Measurements from ENCODE around the gene IFT122.

DNA sequence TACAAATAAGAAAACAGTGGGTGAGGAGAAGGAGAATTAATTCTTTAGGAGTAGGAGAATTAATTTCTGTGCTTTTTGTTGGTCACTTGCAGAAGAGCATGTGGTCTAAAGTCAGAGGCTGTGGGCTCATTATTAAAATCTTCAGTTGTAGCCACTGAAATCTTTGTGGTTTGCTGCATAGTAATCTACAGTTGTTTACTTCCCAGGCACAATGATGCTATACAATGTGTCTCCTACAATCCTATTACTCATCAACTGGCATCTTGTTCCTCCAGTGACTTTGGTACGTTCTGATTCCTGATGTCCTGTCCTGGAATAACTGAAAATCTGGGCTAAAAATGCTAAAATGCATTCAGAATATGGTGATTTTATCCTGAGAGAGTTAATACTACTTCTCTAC is 21.0 kb downstream of the IFT122 start:
- TF ChIP-seq, protein P1, sequence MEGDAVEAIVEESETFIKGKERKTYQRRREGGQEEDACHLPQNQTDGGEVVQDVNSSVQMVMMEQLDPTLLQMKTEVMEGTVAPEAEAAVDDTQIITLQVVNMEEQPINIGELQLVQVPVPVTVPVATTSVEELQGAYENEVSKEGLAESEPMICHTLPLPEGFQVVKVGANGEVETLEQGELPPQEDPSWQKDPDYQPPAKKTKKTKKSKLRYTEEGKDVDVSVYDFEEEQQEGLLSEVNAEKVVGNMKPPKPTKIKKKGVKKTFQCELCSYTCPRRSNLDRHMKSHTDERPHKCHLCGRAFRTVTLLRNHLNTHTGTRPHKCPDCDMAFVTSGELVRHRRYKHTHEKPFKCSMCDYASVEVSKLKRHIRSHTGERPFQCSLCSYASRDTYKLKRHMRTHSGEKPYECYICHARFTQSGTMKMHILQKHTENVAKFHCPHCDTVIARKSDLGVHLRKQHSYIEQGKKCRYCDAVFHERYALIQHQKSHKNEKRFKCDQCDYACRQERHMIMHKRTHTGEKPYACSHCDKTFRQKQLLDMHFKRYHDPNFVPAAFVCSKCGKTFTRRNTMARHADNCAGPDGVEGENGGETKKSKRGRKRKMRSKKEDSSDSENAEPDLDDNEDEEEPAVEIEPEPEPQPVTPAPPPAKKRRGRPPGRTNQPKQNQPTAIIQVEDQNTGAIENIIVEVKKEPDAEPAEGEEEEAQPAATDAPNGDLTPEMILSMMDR (IDR thresholded peaks at IDR 0.05), result no peak
- no peak for TF ChIP-seq POLR2A (IDR thresholded peaks at IDR 0.05)
